Pancreas (tissue), 10 donors: Measurements from ENCODE around the gene HOXA3. TPM values are rescaled to one million over a fixed set of nuclear protein-coding genes. Genes with fewer than 3 reads are reported as not detected.

Experiments used
- ATAC-seq, 4 donors: fragments of 200-7000 bp; cut with Tn5 transposase; one replicate each; pipeline versions ENCODE4 v1.8.0 to v1.9.1; 2020; ENCODE audit warnings: mild to moderate bottlenecking in 4 of 4, moderate library complexity in 4 of 4
- DNase-seq, 6 donors: peaks; one replicate each; pipeline ENCODE4 v3.0.0-alpha.2; 2020
- FAIRE-seq: peaks from 2 replicates; lab custom pipeline; 2012; peaks lifted over from hg19 to GRCh38; lab: Jason Lieb, UNC
- H3K27ac ChIP-seq, 4 donors: fragments of 200-600 bp; sonication (generic); 1 replicate in 3 of 4; 2 replicates in 1 of 4; pipeline versions ENCODE4 v1.5.0 to v1.8.0; 2020
- H3K27me3 ChIP-seq, 4 donors: fragments of 200-600 bp; one replicate each; pipeline ENCODE4 v1.8.0; 2021
- H3K36me3 ChIP-seq, 3 donors: fragments of 200-600 bp; sonication (generic) in 1 of 3; one replicate each; pipeline versions ENCODE4 v1.5.0 to v1.8.0; 2020 to 2021
- H3K4me1 ChIP-seq, 3 donors: fragments of 200-600 bp; one replicate each; pipeline ENCODE4 v1.8.0; 2021
- H3K4me3 ChIP-seq, 4 donors: fragments of 200-600 bp; sonication (generic) in 2 of 4; one replicate each; pipeline versions ENCODE4 v1.5.0 to v1.8.0; 2020 to 2021
- H3K9me3 ChIP-seq, 4 donors: fragments of 200-600 bp; one replicate each; pipeline ENCODE4 v1.8.0; 2021
- WGBS, 2 donors: extraction: QIAGEN DNeasy Blood & Tissue Kit; methylation state at CpG; one replicate each; pipeline ENCODE4 v1.1.7; 2013; 5-methylcytosine and 5-hydroxymethylcytosine counted together
- intact Hi-C, 3 donors: fragments of 100-400 bp; cut with DNase I; formaldehyde crosslinking; loops; one replicate each; pipeline versions ENCODE4 v1.11.1 to v1.14.2; 2022
- polyA plus RNA-seq, 2 donors: library from polyadenylated mRNA; stranded (reverse); fragments of 200-250 nt; gene quantifications; one replicate each; pipeline ENCODE4 v1.2.3, GENCODE V29; 2013
- total RNA-seq, 6 donors: library from RNA; stranded (reverse); fragmentation: NEBNext Ultra II Directional in 4 of 6; extraction: Animal tissue kit (Norgen Biotek cat#: 25700) in 4 of 6; gene quantifications; one replicate each; pipeline versions ENCODE4 v1.2.1 to v1.2.4, GENCODE V29; 2021 to 2023
- TF ChIP-seq, protein P1 (sequence below), 4 donors: fragments of 200-600 bp; sonication (generic) in 3 of 4; IDR thresholded peaks; one replicate each; pipeline versions ENCODE4 v1.5.0 to v1.8.0; 2021; ENCODE audit warnings: antibody characterized with exemption in 4 of 4
- donor health status: healthy with polysubstance abuse.
- donor health status: DM: no; HTN: no; CAD: no; lungs with moderate emphysema.
- donor health status: DM: no; HTN: no; CAD: no.
- donor health status: control.
- donor health status: control.
- donor health status: Bipolar disorder and iron deficiency.
- donor health status: DM: yes; HTN: yes; CAD: no.
- donor health status: DM: no; HTN: no; CAD: no.
- donor health status: DM: no; HTN: no; CAD: no.
- donor health status: DM: yes; HTN: yes; CAD: no.

Gene HOXA3
- total and polyA plus RNA-seq, 8 donors, result 0.13 to 1.9 (median 0.43) TPM; not detected in 1

DNA sequence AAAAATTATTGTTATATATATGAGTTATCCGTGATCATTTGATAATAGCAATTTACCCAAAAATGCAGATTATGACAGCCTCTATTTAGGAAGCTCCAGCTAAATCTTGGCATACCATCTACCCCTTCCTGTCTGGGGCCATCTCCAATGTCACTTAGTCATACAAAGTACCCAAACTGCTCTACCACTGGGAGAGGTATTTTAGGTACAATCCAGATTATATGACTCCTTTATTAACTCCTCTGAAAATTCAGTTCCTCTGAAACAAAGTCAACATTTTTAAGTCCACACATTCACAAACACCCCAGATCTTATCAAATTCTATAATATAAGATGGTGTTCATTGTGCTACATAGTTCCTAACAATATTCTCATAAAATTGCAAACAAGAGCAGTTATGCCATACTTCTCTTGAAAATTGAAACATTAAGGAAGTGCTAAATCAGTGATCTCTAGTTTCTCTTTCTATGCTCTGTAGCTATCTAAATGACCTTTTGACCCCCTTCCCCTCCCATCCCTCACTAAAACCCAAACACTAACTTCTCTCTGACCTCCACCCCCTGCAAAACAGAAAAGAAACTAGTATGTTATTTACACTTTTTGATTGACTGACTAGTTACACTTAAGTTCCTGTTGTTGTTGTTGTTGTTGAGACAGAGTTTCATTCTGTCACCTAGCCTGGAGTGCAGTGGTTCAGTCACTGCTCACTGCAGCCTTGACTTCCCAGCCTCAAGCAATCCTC is 73.0 kb downstream of the HOXA3 start:
- Histone ChIP-seq H3K4me3 (no peak overlapping the region), H3K4me1 (no peaks in the 10 kb centered on the region), H3K27ac (no peak overlapping the region), H3K36me3 (no peaks in the 10 kb centered on the region), H3K9me3 (no peaks in the 10 kb centered on the region), H3K27me3 (no peaks in the 10 kb centered on the region)
- 89 to 93% methylated on average over 1 of the region's 1 CpG for WGBS, 2 donors
- TF ChIP-seq, protein P1, sequence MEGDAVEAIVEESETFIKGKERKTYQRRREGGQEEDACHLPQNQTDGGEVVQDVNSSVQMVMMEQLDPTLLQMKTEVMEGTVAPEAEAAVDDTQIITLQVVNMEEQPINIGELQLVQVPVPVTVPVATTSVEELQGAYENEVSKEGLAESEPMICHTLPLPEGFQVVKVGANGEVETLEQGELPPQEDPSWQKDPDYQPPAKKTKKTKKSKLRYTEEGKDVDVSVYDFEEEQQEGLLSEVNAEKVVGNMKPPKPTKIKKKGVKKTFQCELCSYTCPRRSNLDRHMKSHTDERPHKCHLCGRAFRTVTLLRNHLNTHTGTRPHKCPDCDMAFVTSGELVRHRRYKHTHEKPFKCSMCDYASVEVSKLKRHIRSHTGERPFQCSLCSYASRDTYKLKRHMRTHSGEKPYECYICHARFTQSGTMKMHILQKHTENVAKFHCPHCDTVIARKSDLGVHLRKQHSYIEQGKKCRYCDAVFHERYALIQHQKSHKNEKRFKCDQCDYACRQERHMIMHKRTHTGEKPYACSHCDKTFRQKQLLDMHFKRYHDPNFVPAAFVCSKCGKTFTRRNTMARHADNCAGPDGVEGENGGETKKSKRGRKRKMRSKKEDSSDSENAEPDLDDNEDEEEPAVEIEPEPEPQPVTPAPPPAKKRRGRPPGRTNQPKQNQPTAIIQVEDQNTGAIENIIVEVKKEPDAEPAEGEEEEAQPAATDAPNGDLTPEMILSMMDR (IDR thresholded peaks at IDR 0.05), result no peak
- ATAC-seq (no peak), DNase-seq (no peak), FAIRE-seq (no peak)
- intact Hi-C loops, result no loop called here

DNA sequence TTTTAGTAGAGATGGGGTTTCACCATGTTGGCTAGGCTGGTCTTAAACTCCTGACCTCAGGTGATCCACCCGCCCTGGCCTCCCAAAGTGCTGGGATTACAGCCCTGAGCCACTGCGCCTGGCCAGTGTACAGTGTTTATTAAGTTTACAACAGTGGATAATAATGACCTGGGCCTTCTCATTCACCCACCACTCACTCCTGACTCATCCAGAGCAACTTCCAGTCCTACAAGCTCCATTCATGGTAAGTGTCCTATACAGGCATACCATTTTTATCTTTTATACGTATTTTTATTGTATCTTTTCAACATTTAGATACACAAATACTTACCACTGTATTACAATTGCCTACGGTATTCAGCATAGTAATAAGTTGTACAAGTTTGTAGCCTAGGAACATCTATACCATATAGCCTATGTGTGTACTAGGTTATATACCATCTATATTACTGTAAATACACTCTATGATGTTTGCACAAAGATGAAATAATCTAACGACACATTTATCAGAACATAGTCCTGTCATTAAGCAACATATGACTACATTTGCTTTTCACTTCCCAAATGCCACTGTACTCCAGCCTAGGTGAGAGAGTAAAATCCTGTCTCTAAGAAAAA is 73.7 kb downstream of the HOXA3 start:
- H3K4me1 ChIP-seq, result no peaks in the 10 kb centered on the region
- no peaks in the 10 kb centered on the region for H3K9me3 ChIP-seq
- H3K27me3 ChIP-seq, result no peaks in the 10 kb centered on the region
- H3K36me3 ChIP-seq, result no peaks in the 10 kb centered on the region
- FAIRE-seq (no peak), DNase-seq (no peak), ATAC-seq (no peak)
- no peak overlapping the region for H3K4me3 ChIP-seq
- no peak overlapping the region for H3K27ac ChIP-seq
- TF ChIP-seq, protein P1 (IDR thresholded peaks at IDR 0.05), result no peak
- WGBS, 2 donors, result 77 to 81% methylated on average over 5 of the region's 5 CpGs
- intact Hi-C loops, result no loop called here

DNA sequence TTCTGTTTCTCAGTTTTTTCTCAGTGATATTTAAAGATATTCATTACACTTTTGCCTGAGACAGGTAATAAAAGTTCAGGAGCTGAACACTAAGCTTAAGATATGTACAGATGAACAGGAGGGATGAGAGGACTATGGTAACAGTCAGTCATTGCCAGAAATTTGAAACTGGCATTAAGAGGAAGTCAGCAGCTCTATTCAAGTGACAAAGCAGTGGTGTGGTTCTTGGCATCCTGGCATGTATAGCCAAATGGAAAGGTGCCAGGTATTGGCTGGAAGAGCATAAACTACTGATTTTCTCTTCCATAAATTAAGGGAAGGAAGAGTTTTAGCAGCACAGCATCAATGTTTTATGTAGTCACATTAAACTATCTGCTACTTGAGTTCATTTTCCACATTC is 79.3 kb downstream of the HOXA3 start:
- H3K36me3 ChIP-seq, result no peaks in the 10 kb centered on the region
- intact Hi-C loops, result no loop called here
- FAIRE-seq, result no peak
- H3K4me3 ChIP-seq, result no peak overlapping the region
- ATAC-seq, result no peak
- H3K27me3 ChIP-seq, result peaks cover 0 to 6% (median 0%) of the 10 kb centered on the region in 4 donors
- no peak for DNase-seq
- H3K27ac ChIP-seq, result no peak overlapping the region
- TF ChIP-seq, protein P1 (IDR thresholded peaks at IDR 0.05), result no peak
- no peaks in the 10 kb centered on the region for H3K9me3 ChIP-seq
- H3K4me1 ChIP-seq, result no peaks in the 10 kb centered on the region

DNA sequence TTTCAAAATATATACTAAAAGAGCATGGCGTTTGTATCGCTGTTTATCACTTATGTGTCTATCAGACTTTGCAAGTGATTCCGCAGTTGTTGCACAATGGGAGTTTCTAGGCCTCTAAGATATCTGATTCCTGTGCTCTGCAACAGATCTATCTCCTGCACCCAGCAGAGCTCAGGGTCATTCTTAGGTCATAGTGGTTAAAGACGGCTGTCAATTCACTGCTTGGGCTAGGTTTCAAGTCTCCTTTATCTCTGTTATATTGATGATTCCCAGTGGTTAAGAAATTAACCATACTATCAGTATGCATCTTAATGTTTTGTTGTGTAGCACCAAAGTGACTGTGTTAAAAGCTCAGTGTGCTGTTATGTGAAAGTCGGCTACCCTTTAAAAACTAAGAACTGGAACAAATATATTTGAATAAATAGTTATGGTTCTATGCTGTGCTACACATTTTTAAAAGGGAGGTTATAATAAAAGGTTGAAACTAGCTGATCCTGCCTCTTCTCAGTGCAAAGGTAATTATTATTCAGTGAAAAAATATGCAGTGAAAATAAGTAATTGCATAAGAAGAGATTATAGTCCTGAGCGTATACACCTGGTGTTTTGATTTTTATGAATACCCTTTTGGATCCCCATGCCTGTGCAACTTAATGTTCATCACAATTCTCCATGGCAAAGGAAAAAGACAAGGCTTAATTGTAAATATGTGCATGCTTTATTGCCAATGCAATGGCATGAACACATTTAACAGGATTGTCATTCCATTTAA is 80.6 kb downstream of the HOXA3 start:
- peaks cover 0 to 6% (median 0%) of the 10 kb centered on the region in 4 donors for H3K27me3 ChIP-seq
- TF ChIP-seq, protein P1 (IDR thresholded peaks at IDR 0.05), result no peak
- 62 to 65% methylated on average over 6 of the region's 6 CpGs for WGBS, 2 donors
- no peaks in the 10 kb centered on the region for H3K9me3 ChIP-seq
- no peak for ATAC-seq
- H3K4me1 ChIP-seq, result no peaks in the 10 kb centered on the region
- H3K36me3 ChIP-seq, result no peaks in the 10 kb centered on the region
- H3K4me3 ChIP-seq, result no peak overlapping the region
- H3K27ac ChIP-seq, result no peak overlapping the region
- FAIRE-seq, result no peak
- DNase-seq, result no peak
- intact Hi-C loops, result no loop called here
